ENCODE measurements around the gene UROC1.

DNA sequence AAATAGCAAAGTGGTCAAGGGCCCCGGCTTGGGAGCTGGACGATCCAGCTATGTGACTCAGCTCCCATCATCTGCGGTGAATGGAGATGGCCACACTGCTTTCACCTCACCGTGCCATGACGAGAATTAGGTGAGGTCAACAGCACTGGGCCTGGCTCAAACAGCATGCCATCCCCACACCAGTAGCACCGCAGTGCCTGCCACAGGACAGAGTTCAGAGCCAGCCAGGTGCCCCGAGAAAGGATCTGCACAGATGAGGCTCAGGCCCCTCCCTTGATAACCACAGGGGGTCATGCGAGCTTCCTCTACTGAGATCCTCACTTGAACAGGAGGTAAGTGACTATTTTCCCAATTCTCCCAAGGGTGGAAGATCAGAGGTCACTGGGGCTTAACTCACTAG is 71.3 kb downstream of the UROC1 start:
- TF ChIP-seq, protein P1, sequence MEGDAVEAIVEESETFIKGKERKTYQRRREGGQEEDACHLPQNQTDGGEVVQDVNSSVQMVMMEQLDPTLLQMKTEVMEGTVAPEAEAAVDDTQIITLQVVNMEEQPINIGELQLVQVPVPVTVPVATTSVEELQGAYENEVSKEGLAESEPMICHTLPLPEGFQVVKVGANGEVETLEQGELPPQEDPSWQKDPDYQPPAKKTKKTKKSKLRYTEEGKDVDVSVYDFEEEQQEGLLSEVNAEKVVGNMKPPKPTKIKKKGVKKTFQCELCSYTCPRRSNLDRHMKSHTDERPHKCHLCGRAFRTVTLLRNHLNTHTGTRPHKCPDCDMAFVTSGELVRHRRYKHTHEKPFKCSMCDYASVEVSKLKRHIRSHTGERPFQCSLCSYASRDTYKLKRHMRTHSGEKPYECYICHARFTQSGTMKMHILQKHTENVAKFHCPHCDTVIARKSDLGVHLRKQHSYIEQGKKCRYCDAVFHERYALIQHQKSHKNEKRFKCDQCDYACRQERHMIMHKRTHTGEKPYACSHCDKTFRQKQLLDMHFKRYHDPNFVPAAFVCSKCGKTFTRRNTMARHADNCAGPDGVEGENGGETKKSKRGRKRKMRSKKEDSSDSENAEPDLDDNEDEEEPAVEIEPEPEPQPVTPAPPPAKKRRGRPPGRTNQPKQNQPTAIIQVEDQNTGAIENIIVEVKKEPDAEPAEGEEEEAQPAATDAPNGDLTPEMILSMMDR (conservative IDR thresholded peaks at IDR 0.05 in 1 of 2, IDR thresholded peaks at IDR 0.05 in 1 of 2; ENCODE audit: extremely low read depth in 1 of 2, insufficient read depth in 1 of 2, low read depth in 1 of 2, low read length in 2 of 2), result no peak
- TF ChIP-seq EZH2 (IDR thresholded peaks at IDR 0.05; ENCODE audit: borderline replicate concordance, low read length), result no peak
